Pancreas (tissue), 10 donors: Measurements from ENCODE around the gene RPS4Y2. TPM values are rescaled to one million over a fixed set of nuclear protein-coding genes. Genes with fewer than 3 reads are reported as not detected.

Experiments used
- ATAC-seq, 4 donors: fragments of 200-7000 bp; cut with Tn5 transposase; one replicate each; pipeline versions ENCODE4 v1.8.0 to v1.9.1; 2020; ENCODE audit warnings: mild to moderate bottlenecking in 4 of 4, moderate library complexity in 4 of 4
- DNase-seq, 6 donors: peaks; one replicate each; pipeline ENCODE4 v3.0.0-alpha.2; 2020
- FAIRE-seq: peaks from 2 replicates; lab custom pipeline; 2012; peaks lifted over from hg19 to GRCh38; lab: Jason Lieb, UNC
- H3K27ac ChIP-seq, 4 donors: fragments of 200-600 bp; sonication (generic); 1 replicate in 3 of 4; 2 replicates in 1 of 4; pipeline versions ENCODE4 v1.5.0 to v1.8.0; 2020
- H3K27me3 ChIP-seq, 4 donors: fragments of 200-600 bp; one replicate each; pipeline ENCODE4 v1.8.0; 2021
- H3K36me3 ChIP-seq, 3 donors: fragments of 200-600 bp; sonication (generic) in 1 of 3; one replicate each; pipeline versions ENCODE4 v1.5.0 to v1.8.0; 2020 to 2021
- H3K4me1 ChIP-seq, 3 donors: fragments of 200-600 bp; one replicate each; pipeline ENCODE4 v1.8.0; 2021
- H3K4me3 ChIP-seq, 4 donors: fragments of 200-600 bp; sonication (generic) in 2 of 4; one replicate each; pipeline versions ENCODE4 v1.5.0 to v1.8.0; 2020 to 2021
- H3K9me3 ChIP-seq, 4 donors: fragments of 200-600 bp; one replicate each; pipeline ENCODE4 v1.8.0; 2021
- CTCF ChIP-seq, 4 donors: fragments of 200-600 bp; sonication (generic) in 3 of 4; IDR thresholded peaks; one replicate each; pipeline versions ENCODE4 v1.5.0 to v1.8.0; 2021; ENCODE audit warnings: antibody characterized with exemption in 4 of 4
- WGBS, 2 donors: extraction: QIAGEN DNeasy Blood & Tissue Kit; methylation state at CpG; one replicate each; pipeline ENCODE4 v1.1.7; 2013; 5-methylcytosine and 5-hydroxymethylcytosine counted together
- intact Hi-C, 3 donors: fragments of 100-400 bp; cut with DNase I; formaldehyde crosslinking; loops; one replicate each; pipeline versions ENCODE4 v1.11.1 to v1.14.2; 2022
- polyA plus RNA-seq, 2 donors: library from polyadenylated mRNA; stranded (reverse); fragments of 200-250 nt; gene quantifications; one replicate each; pipeline ENCODE4 v1.2.3, GENCODE V29; 2013
- total RNA-seq, 6 donors: library from RNA; stranded (reverse); fragmentation: NEBNext Ultra II Directional in 4 of 6; extraction: Animal tissue kit (Norgen Biotek cat#: 25700) in 4 of 6; gene quantifications; one replicate each; pipeline versions ENCODE4 v1.2.1 to v1.2.4, GENCODE V29; 2021 to 2023
- donor health status: healthy with polysubstance abuse.
- donor health status: DM: no; HTN: no; CAD: no; lungs with moderate emphysema.
- donor health status: DM: no; HTN: no; CAD: no.
- donor health status: control.
- donor health status: control.
- donor health status: Bipolar disorder and iron deficiency.
- donor health status: DM: yes; HTN: yes; CAD: no.
- donor health status: DM: no; HTN: no; CAD: no.
- donor health status: DM: no; HTN: no; CAD: no.
- donor health status: DM: yes; HTN: yes; CAD: no.

The RPS4Y2 gene
- total and polyA plus RNA-seq, 8 donors, result not detected

GRCh38 chrY:20784965-20785364 is 29.1 kb downstream of the RPS4Y2 start:
- Histone ChIP-seq H3K27me3 (no peaks in the 10 kb centered on the region), H3K4me3 (no peak overlapping the region), H3K27ac (no peak overlapping the region), H3K9me3 (no peaks in the 10 kb centered on the region), H3K36me3 (no peaks in the 10 kb centered on the region), H3K4me1 (no peaks in the 10 kb centered on the region)
- no peak for FAIRE-seq
- no peak for TF ChIP-seq CTCF (IDR thresholded peaks at IDR 0.05)
- intact Hi-C loops, result no loop called here
- no peak for DNase-seq
- no peak for ATAC-seq
- 33% methylated on average over 1 of the region's 1 CpG; no CpG with 5 or more reads in 1 of the 2 donors for WGBS, 2 donors

- intact Hi-C loops, result no loop called here
- FAIRE-seq, result no peak
- WGBS, 2 donors, result 65% methylated on average over 3 of the region's 3 CpGs; no CpG with 5 or more reads in 1 of the 2 donors
Measured at GRCh38 chrY:20787076-20787475, 31.2 kb downstream of the RPS4Y2 start.

DNA sequence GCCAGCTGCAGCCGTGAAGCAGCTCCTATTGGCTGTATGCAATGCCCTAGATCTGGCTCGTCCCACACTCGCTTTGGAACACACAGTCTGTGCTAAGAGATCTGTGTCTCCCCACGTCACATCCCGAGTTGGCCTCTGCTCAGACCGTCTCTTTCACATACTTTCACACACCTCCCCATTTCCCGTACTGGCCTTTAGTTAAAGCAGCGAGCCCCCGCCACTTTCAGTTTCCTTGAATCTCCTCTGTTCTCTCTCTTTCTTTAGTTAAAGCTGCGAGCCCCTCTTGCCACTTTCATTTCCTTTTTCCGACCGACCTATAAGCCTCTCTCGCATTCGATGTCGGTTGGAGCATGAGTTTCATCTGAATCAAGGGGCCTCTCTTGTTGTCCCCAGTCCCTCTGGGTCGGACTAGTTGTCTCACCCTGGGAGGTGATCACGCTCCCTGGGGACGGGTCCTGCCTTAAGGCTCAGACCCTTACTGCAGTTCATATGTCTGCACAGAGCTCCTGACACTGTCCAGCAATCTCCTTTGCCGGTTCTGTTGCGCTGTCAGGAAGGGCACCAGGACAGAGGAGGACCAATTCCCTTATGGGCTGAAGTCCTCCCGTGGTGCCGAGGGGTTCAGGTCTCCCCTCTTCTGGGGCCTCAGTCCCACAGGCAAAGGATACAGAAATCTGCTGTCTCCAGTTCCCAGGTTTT is 42.6 kb downstream of the RPS4Y2 start:
- Histone ChIP-seq H3K9me3 (no peaks in the 10 kb centered on the region), H3K36me3 (no peaks in the 10 kb centered on the region), H3K27ac (no peak overlapping the region), H3K4me1 (no peaks in the 10 kb centered on the region), H3K27me3 (no peaks in the 10 kb centered on the region), H3K4me3 (no peak overlapping the region)
- ATAC-seq (no peak), DNase-seq (no peak), FAIRE-seq (no peak)
- intact Hi-C loops, result no loop called here
- TF ChIP-seq CTCF (IDR thresholded peaks at IDR 0.05), result no peak
- WGBS, 2 donors, result 57% methylated on average over 22 of the region's 22 CpGs; no CpG with 5 or more reads in 1 of the 2 donors

More at GRCh38 chrY:20787076-20787475, 31.2 kb downstream of the RPS4Y2 start:
- no peaks in the 10 kb centered on the region for H3K36me3 ChIP-seq
- TF ChIP-seq CTCF (IDR thresholded peaks at IDR 0.05), result no peak
- no peak overlapping the region for H3K27ac ChIP-seq
- H3K9me3 ChIP-seq, result no peaks in the 10 kb centered on the region
- DNase-seq (no peak), ATAC-seq (no peak)
- no peak overlapping the region for H3K4me3 ChIP-seq
- H3K4me1 ChIP-seq, result no peaks in the 10 kb centered on the region
- no peaks in the 10 kb centered on the region for H3K27me3 ChIP-seq

- Histone ChIP-seq H3K27ac (no peak overlapping the region), H3K9me3 (no peaks in the 10 kb centered on the region), H3K4me1 (no peaks in the 10 kb centered on the region), H3K36me3 (no peaks in the 10 kb centered on the region), H3K27me3 (no peaks in the 10 kb centered on the region), H3K4me3 (no peak overlapping the region)
- DNase-seq (no peak), ATAC-seq (no peak), FAIRE-seq (no peak)
- 25% methylated on average over 2 of the region's 2 CpGs; no CpG with 5 or more reads in 1 of the 2 donors for WGBS, 2 donors
- intact Hi-C loops, result no loop called here
- no peak for TF ChIP-seq CTCF (IDR thresholded peaks at IDR 0.05)
Measured at GRCh38 chrY:20802659-20803058, 46.8 kb downstream of the RPS4Y2 start.

GRCh38 chrY:20806243-20806642 is 50.3 kb downstream of the RPS4Y2 start:
- H3K9me3 ChIP-seq, result no peaks in the 10 kb centered on the region
- H3K27ac ChIP-seq, result no peak overlapping the region
- no peaks in the 10 kb centered on the region for H3K36me3 ChIP-seq
- H3K27me3 ChIP-seq, result no peaks in the 10 kb centered on the region
- no peak for TF ChIP-seq CTCF (IDR thresholded peaks at IDR 0.05)
- no peaks in the 10 kb centered on the region for H3K4me1 ChIP-seq
- FAIRE-seq (no peak), ATAC-seq (no peak), DNase-seq (no peak)
- H3K4me3 ChIP-seq, result no peak overlapping the region
- 33% methylated on average over 3 of the region's 3 CpGs; no CpG with 5 or more reads in 1 of the 2 donors for WGBS, 2 donors
- intact Hi-C loops, result no loop called here
